NCI-H748 (cell line): ENCODE measurements around the gene DRC1.
"Not testable (repeated sequence)": the region's sequence is repeated elsewhere in the genome, so short reads cannot be mapped to it uniquely, and the experiment has no call there.

Experiments used
- DNase-seq: peaks from one replicate; lab custom pipeline; 2025; ENCODE audit not compliant: unreplicated experiment; lab: John Stamatoyannopoulos, UW

Gene DRC1

DNA sequence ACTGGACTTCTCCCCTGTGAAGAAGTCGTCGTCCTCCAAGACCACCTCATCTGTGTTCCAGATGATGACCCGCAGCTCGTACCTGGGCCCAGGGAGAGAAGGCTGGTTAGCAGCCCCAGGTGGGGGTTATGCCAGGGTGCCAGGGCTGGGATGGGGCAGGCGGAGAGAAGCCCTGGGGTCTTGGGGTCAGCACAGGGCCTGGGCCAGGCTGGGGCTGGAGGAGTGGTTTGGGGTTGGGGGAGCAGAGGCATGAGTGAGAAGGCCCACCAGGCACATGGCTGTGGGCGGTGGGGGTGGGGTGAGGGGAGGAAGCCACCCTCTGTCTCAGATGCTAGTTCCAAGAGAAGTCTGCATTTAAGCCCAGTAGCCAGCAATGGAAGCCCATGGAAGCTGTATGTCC, 60.4 kb downstream of the DRC1 start:
- no peak for DNase-seq

GRCh38 chr2:26462511-26463243, 61.0 kb downstream of the DRC1 start:
- DNase-seq, result peak; percentile 35

GRCh38 chr2:26463244-26464192, 61.8 kb downstream of the DRC1 start:
- no peak for DNase-seq

DNA sequence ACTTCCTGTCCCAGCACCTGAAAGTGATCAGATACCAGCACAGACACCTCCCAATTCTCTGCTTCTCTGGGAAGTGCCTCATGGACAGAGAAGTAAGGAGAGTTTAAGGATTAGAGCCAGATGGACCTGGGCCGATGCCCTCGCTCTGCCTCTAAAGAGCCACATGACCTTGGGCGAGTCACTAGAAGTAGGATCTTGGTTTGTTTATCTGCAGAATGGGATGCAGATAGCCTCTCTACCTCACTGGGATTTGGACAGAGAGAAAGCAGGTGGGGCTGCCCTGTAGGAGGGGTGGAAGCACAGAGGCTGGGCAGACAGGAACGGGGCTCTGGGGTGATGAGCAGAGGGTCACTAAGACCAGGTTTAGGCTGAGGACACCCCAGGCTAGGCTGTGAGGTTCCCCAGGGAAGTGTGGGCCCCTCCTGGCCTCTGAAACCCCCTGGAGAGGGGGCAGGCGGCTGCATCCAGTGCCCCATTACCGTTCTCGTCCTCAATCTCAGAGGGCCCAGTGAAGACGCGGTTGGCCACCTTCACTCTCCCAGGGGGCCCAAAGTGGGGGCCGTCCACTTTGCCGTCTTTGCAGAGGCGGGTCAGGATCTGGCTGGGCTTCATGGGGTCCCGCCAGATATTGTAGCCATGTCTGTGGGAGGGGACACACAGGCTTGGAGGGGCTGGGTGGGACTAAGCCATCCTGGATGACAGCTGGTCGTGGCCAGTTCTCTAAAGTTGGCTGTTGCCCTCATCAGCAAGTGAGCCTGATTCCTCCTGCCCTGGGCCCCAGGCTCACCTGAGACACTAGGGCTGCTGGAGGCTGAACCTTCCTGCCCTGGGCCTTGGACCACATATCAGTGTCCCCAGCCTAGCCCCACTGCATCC, 62.9 kb downstream of the DRC1 start:
- DNase-seq, result no peak

DNA sequence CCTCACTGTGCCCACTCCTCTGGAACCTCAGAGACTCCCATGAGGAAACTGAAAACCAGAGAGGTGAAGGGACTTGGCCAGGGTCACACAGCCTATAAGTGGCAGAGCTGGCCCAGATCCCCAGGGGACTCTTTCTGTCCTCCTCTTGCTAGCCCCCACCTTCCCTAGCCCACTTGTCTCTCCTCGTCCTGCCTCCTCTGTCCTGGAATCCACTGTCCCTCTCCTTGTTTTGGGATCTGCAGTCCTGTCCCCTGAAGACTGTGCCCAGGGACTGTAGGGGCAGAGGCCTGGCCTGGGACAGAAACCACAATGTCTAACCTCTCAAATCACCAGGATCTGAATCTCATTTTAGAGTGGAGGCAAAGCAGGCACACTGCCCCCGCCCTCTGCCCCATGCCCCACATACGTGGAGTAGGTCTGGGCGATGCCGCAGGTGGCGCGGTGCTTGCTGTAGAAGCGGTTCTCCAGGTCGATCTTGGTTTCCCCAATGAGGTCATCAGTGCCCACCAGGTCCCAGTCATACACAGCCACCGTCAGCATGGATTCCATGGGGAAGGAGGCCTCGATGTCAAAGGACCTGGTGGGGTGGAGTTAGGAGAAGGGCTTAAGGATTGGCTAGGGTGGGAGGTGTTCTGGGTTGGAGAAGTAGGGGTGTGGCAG, 63.7 kb downstream of the DRC1 start:
- DNase-seq, result no peak

- DNase-seq, result no peak
Observed at GRCh38 chr2:26465981-26466471, 64.3 kb downstream of the DRC1 start.

DNA sequence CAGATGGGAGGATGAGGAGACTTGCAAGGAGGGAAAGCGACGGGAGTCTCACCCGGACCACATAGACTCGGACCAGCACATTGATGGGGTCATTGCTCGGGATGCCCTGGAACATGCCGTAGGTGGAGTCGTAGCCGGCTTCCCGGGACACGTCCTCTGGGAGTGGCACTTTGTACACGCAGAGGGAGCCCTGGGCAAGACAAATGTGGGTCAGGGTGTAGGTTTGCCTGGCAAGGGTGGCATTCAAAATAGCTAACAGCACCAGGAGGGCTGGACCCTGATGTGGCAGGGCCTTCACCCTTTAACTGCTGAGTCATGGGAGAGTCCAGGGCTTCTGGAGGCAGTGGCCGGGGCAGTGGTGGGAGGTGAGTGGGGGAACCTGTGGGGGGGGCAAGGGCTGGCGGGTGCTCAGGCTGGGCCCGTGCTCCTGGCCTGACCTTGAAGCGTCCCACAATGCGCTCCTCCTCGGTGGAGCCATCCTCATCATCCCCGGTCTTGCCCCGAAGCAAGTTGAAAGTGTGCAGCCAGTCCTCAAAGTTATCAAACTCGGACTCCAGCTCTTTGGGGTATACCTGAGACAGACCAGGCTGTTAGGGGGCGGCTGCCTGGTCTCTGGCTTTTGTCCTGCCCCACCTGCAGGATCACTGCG, 65.1 kb downstream of the DRC1 start:
- no peak for DNase-seq

DNA sequence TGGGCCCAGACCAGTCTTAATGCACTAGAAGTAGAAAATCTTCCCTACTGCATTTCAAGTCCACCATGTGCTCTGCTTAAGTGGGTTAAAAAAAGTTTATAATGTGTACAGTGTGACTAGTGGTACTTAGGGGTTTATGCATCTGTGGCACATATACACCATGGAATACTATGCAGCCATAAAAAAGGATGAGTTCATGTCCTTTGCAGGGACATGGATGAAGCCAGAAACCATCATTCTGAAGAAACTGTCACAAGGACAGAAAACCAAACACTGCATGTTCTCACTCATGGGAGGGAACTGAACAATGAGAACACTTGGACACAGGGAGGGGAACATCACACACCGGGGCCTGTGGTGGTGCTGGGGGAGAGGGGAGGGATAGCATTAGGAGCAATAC, 66.8 kb downstream of the DRC1 start:
- not testable (repeated sequence) for DNase-seq

GRCh38 chr2:26469092-26469710, 67.5 kb downstream of the DRC1 start:
- peak; percentile 72 for DNase-seq

GRCh38 chr2:26469955-26470354, 68.2 kb downstream of the DRC1 start:
- DNase-seq, result no peak

GRCh38 chr2:26470601-26471260, 69.0 kb downstream of the DRC1 start:
- no peak for DNase-seq

DNA sequence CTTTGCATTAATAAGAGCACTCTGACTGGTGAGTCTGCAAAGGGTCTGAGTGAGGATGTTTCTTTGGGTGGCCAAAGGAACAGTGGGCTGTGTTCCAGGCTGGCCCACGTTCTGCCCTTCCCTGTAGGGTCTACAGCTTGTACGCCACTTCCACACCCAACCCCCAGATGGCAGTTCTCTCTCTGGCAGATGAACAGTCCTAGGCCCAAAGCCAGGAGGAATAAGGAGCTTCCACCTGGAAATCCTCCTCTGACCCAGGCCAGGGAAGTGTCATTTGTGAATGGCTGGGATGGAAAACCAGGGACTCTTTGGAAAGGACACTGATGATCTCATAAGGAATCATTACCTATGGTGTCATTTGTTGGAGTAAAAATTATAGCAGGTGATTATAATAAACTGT, 69.6 kb downstream of the DRC1 start:
- peak; percentile 15 for DNase-seq

GRCh38 chr2:26471766-26472706, 70.3 kb downstream of the DRC1 start:
- DNase-seq, result no peak

DNA sequence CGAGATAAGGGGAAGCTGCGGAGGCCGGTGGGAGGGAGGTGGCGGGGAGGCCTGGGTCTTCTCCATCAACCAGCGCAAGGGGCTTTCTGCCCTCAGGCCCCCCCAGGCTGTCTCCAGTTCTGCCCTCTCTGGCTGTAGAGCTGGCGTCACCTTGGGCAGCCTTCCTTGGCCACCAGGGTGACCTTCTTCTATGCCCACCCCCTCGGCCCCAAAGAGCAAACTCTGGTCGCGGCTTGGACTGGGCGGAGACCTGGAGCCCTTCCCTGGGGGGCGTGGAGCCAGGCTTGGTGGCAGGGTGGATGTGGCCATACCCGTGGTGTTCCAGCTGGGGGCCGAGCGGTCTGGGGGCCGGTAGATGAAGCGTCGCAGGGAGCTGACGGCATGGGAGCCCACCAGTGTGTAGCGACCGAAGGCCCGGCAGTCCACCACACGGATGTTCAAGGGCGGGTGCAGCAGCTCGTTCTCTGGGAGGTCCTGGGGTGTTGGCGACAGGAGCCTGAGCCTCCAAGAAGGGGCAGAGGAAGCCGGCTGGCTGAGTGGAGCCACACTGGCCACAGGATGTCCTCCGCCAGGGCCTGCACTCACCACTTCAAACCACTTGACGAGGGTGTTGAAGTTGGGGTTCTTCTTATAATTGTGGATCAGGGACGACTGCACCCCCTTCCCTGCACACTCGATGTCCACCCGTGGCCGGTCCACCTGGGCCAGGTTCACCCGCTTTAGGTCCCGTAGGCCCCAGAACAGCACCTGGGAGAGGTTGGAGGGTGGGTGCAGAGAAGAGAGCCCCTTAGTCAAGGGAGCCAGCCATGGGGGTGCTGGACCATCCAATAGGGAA, 71.3 kb downstream of the DRC1 start:
- no peak for DNase-seq

GRCh38 chr2:26473796-26474195, 72.1 kb downstream of the DRC1 start:
- DNase-seq, result no peak

DNA sequence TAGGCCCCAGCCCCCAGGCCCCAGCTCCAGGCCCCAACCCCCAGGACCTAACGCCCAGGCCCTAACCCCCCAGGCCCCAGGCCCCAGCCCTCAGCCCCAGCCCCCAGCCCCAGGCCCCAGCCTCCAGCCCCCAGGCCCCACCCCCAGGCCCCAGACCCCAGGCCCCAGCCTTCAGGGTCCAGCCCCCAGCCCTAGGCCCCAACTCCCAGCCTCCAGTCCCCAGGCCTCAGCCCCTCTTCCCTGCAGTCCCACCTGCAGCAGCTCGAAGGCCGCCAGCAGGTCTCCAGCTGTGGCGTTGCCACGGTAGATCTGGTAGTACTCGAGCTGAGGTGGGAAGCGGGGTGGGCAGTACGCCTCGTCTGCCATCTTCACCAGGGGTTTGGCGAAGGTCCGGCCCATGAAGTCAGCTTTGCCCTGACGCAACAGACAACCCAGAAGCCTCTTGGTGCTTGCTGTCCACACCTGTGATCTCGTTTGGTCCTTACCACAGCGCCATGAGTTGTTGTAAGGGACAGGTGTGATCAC, 72.6 kb downstream of the DRC1 start:
- no peak for DNase-seq

- DNase-seq, result no peak
Observed at GRCh38 chr2:26475037-26475436, 73.3 kb downstream of the DRC1 start.
